ENCODE measurements around the gene TPRG1.

TPRG1 gene, protein sequence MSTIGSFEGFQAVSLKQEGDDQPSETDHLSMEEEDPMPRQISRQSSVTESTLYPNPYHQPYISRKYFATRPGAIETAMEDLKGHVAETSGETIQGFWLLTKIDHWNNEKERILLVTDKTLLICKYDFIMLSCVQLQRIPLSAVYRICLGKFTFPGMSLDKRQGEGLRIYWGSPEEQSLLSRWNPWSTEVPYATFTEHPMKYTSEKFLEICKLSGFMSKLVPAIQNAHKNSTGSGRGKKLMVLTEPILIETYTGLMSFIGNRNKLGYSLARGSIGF

DNA sequence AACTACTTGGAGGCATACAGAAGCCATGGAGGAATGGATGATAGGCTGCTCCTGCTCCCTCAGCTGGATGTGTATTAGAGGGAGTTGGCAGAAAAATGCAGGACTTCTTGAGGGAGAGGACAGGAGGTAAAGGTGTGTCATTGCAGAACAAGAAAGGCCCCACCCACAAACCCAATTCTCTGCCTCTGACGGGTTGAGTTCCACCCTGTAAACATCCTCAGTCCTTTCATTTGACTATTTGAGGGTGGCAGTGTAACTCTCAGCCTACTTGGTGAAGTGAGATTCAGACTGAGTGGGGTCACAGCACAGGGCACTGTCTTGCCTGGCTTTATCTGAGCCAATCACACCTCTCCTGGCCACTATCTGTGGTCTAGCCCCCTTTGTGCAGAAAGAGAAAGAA lies at the start of gene TPRG1:
Gene TPRG1, plus strand, starts transcription at position 265 of the 400 bp plus-strand sequence. CDS start 35,414 bp downstream, outside the sequence.
- DNase-seq (ENCODE audit: low spot score) = no peak

DNA sequence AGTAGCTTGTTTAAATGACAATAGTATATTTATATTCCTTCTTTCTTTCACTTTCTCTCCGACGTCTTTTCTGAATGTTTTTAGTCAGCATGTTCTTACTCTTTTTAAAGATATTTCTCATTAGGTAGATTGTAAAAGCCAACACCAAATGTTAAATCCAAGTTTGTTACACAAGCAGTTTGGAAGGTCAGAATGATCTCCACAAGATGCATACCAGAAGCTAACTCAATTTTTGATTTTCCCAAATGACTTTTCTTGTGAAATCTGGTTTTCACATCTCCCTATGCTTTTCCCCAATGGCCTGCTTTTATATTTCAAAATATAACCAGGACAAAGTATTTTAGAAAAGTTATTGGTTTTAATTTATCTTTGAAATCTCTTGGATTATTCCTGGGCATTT lies 49.7 kb upstream of the TPRG1 start:
- DNase-seq (ENCODE audit: low spot score) = no peak

DNA sequence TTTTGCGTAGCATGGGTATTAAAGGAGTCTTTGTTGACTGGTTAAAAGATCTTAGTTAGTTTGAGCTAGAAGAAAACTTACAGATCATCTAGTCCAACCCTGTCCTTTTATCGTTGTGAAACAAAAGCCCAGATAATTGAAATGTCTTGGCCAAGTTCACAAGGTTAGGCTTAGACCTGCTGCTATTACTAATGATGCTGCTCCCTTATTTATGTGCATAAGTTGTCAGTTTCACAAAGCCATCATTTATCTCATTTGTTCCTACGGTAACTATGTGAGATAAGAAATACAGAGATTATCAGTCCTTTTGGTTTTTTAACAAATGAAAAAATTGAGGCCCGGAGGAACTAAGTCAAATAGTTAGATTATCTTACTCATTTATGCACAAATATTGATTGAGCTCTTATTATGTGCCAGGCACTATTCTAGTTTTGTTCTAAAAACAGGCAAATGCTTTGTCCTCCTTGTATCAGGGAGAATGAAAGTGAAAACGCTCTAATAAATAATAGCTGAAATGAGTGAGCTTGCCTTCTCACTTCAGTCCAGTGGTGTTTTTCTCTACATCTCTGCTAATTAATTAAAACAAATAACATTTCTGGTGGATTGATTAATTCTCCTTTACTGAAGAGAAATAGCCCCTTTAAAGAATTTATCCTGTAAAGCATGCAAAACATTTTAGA lies 49.1 kb upstream of the TPRG1 start:
- no peak for DNase-seq (ENCODE audit: low spot score)

DNA sequence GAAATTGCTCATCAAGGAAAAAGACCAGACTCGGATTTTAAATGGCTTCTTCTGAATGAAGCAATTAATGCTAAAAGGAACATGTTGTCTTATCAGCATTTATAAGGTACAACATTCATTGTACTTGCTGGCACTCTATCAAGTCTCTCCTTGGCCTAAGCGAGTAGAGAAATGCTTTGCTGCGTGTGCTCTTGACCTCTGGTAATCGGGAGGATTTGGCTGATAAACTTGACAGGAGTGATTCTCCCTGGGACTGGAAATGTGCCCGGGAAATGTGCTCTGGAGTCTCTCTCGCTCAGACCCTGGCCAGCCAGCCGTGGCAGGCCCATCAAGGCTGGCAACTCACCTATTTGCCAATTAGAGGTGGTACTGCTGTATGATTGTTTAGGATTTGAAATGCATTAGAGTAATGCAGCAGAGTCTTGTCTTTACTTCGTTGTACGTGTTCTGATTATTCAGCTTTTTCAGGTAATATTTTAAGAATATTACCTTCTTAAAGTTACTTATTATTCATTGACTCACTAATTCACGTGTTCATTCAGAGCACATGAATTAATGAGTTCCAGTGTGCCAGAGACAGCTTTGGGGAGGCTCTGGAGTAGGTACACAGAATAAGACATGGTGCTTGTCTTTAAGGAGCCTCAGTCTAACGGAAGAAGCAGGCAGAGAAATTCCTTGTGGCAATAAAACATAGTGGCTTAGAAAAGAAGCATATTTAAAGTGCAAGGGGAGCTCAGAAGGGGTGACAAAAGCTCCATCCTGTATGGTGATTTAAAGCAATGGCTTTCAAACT lies 48.0 kb upstream of the TPRG1 start:
- DNase-seq (ENCODE audit: low spot score) = peak; percentile 11

DNA sequence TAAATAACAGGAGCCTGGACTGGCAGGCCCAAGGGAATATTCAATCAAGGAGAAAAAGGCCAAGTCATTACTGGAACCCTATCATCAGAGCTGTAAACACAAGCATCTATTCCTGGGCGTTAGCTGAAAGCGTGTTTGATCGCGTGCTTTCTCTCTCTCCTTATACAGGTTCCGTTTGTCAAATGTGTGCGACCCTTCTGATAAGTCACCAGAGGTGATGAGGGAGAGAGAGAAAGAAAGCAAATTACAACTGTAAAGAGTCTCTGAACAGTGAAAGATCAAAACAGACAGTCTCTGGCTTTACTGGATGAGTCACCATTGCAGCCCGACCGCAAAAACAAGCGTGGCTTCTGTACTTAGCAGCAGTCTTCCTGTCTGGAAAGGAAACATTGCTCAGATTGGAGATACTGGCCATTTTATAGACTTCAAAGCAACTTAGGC lies 39.5 kb upstream of the TPRG1 start:
- DNase-seq (ENCODE audit: low spot score) = no peak

DNA sequence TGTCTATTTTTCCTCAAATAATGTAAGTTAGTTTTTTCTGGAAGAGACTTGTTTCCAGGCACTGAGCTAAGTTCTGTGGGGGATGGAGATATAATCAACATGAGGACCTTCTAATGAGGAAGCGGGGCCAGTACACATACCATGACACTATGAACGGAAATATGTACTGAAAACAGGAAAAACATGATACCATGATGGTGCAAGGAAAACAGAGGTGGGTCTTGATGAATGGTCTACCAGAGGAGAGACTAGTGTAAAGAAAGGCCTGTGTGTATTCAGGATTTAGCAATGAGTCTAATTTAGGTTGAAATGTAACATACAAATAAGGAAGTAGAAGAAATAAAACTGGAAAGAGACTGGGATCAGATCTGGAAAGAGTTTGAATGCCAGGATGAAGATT lies 38.9 kb upstream of the TPRG1 start:
- DNase-seq (ENCODE audit: low spot score) = no peak

DNA sequence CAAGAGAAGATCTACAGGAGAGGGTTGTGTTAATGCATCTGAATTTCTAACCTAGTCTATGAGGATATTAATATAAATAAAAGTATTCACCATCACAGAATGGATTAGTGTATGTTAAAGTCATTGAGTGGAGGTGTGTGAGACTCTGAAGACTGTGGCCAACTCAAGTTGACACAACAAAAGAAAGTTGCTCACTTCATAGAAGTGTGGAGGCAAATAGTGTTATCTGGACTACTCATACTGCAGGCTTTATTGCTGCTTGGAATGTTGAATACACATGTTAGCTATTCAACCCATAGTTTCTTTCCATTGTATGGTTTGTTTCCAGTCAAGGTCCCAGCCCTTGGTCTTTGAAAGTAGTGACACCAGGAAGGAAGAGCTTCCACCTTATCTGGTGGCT lies 38.0 kb upstream of the TPRG1 start:
- DNase-seq (ENCODE audit: low spot score) = no peak

DNA sequence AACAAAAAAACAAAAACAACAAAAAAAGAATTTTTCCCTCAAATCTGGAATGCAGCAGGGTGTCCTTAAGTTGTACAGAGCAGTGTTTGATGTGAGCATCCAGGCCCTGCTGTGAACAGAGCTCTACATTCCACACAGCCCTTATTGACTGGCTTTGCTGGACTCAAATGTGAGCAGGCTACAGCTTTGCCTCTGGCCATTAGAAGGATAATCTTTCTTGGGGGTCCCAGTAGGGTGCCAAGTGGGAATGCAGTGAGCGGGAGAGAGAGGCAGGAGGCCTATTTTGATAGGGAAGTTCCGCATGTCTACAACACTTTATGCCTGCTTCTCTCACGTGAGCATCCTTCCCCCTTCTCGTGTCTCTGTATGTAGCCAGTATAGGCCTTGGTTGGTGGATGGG lies 34.4 kb upstream of the TPRG1 start:
- DNase-seq (ENCODE audit: low spot score) = no peak

DNA sequence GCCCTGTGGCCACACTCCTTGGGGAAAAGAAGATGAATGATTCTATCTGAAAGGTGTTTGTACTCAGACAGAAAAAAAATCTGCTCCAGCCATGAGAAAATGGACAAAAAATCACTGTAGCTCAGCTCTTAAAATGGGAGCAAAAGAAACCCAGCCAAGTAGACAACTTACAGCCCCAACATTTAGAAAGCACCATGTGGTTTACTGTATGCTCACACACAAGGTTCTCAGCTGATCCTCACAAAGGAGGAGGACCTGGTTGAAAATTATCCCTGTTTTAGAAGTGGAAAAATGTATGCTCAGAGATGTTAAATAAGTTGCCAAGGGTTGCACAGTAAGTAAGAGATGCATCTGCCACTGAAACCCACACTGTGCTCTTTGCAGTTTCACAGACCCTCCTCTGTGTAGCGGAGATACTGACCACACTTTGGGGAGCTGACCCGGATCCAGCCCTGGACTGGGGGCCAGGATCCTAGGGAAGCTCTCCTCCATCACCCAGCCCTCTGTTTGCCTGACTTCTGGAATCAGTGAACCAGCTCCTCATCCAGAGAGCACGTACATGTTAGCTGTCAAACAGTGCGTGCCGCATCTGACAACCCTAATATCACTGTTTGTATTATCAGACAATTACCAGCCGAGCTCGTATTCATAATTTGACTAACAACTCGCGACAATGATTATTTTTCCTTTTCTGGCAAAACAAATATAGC lies 32.7 kb upstream of the TPRG1 start:
- DNase-seq (ENCODE audit: low spot score) = peak; percentile 16

DNA sequence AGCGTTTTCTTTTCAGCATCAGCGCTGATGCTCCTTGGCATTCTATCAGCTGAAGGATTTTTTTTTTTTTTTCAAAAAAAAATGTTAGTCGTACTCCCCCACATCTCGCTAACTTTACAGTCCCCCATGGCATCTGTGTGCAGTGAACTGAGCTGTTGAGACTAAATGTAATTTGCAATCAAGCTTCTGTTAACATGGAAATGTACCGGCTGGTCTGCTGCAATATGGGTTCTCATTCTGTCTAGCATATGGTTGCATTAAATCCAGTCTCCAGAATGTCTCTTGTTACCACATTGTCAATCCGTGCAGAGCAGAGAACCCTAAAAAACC lies 32.2 kb upstream of the TPRG1 start:
- DNase-seq (ENCODE audit: low spot score) = peak; percentile 55

DNA sequence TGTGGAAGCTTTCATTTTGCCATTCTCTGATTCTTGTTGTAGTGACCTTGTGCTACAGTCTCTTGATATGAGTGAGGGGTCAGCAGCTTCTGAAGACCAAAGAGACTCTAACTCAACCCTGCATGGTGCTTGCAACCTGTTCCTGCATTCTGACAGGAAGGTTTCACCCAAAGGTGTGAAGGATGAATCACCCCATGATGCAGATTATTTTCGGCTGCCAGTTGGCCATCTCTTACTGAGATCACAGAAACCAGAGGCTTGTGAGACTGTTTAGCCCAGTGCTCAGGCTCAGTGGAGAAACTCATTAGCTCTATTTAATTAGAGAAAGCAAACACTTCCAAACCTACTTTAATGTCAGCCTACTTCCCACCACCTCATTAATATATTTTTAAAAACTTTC lies 29.2 kb upstream of the TPRG1 start:
- no peak for DNase-seq (ENCODE audit: low spot score)

DNA sequence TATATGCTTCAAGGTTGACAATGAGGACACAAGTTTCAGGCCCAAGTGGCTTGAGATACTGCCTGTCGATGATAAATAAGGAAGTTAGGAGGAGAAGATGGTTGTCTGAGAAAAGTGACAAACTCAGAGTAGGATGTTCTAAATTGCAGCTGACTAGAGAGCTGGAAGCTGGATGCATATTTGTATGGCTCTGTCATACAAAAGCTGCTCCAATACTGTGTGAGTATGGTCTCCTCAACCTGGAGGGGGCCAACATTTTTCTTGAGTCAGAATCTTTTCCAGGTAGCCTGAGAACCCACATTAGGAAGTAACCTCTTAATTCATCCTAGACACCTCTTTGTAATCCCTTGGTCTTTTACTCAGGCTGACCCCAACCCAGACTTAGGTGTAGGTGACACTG lies 28.4 kb upstream of the TPRG1 start:
- DNase-seq (ENCODE audit: low spot score) = no peak

DNA sequence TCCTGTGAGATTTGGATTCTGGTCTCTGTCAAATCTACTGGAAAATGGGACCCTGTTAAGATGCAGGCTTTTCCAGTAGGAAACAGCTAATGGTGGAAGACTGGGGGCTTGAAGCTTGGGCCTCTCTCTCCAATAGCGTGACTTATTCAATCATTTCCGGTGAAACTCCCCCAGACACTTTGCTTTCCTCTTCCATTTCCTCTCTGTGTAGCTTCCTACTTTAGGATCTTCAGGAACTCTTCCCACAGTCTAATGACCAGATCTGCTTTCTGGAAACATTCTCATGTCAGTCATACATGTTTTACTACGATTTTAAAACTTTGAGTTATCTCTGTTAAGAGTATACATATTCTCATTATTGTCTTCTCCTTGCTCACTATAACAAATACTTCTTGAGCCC lies 28.0 kb upstream of the TPRG1 start:
- DNase-seq (ENCODE audit: low spot score) = no peak

DNA sequence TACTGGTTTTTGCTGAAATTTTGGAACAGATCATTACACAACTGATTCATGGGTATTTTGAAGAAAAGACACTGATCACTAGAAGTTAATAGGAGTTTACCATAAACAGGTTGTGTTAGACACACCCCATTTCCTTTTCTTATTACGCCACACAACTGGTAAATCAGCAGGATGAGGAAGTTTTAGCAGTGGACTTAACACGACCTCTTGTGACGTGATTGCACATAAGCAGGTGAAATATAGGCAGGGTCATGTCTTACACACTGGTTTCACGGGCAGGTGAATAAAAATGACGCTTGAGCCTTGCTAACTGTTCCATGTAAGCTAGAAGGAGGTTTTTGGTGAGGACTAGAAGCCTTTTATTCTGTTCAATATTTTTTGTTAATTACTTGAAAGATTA lies 27.1 kb upstream of the TPRG1 start:
- DNase-seq (ENCODE audit: low spot score) = no peak

DNA sequence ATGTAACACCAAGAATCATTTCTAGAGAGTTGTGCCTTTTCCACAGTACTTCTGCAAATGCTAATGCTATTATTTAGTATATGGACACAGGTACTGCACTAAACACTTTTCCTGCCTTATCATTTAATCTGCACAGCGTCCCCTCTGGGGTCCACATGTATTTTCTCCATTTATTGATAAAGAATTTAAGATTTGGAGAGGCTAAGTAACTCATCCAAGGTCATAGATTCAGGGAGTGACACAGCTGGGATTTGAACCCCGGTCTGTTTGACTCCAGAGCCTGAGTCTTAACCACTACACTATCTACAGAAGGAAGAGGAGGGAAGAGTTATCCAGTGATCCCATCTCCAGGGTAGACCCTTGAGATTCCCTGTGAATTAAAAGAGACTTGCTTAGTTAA lies 24.9 kb upstream of the TPRG1 start:
- DNase-seq (ENCODE audit: low spot score) = no peak

DNA sequence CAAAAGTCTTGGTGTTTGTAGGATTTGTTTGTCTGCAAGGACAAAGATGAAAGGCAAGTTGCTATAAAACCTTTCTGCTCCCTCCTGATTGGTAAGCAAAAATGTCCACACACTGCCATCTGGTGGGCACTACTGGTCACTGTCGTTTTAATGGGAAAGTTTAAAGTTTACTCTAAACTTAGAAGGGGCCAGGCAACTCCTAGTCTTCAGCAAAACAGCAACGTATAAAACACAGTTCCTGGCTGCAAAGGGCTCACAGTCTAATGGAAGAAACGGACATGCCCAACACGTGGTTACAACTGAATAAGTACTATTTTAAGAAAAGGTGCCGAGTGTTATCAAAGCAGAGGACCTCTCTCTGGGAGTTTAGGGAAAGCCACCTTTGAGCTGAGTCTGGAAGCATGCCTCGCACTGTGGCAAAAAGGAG lies 23.7 kb upstream of the TPRG1 start:
- peak; percentile 84 for DNase-seq (ENCODE audit: low spot score)

DNA sequence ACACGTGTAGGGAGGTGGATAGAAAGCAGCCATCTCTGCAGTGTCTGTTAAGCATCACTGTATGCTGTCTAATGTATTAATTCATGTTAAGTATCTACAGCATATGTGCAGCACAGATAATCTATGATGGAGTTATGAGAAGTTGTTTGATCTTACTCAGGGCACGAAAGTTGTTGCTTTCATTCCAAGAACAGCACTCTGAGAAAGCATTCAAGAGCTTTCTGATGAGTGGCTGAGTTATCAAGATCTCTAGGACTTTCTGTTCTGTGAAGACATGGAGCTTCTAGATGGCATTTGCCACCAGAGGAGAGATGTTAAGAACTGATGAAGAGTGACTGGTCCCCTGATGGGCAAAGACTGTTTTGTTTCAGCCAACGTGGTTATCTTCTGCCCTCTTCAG lies 22.6 kb upstream of the TPRG1 start:
- no peak for DNase-seq (ENCODE audit: low spot score)

DNA sequence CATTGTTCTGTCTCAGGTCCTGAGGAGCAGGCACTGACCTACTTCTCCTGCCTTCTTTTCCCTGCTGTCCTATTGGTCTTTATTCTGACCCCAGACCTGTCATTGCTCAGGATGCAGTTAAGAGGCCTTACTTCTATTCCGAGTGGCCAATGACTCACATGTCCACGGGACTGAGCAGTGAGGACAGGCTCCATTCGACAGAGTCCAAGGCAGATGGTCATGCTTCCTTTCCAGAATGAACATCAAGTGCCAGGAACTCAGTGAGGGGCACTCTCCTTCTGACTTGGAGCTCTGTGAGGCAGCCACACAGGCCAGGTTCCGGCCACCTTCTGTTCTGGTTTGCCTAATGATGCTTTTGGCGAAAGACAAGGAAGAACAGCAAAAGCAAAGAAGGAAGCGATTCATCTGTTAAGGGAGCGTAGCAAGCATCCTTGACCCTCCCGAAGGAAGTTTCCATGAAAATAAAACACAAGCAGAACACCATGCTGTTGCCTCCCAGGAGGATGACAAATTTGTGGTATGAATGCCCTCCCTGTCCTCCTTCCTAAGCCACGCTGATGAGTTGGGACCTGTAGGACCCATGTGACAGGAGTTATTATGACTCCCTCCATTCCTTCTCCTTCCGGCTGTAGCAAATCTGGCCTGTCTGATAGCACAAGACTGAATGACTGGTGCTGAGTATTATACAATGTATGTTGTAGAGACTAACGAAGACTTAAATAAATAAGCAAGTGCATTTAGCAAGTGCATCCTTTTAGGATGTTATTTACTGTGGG lies 14.4 kb upstream of the TPRG1 start:
- no peak for DNase-seq (ENCODE audit: low spot score)

DNA sequence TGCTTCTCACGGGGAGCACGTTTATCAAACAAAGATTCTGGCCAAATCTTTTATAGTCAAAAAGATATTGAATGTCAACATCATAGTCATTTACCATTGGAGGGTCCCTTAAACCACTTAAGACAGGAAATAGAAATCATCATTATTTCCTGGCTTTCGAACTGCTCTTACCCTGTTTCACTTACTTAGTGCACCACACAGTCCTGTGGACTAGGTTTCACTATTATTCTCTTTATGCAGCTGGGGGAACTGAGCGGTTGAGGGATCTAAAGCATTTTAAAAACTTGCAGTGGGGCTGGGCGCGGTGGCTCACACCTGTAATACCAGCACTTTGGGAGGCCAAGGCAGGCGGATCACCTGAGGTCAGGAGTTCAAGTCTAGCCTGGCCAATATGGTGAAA lies 13.7 kb upstream of the TPRG1 start:
- DNase-seq (ENCODE audit: low spot score) = no peak

DNA sequence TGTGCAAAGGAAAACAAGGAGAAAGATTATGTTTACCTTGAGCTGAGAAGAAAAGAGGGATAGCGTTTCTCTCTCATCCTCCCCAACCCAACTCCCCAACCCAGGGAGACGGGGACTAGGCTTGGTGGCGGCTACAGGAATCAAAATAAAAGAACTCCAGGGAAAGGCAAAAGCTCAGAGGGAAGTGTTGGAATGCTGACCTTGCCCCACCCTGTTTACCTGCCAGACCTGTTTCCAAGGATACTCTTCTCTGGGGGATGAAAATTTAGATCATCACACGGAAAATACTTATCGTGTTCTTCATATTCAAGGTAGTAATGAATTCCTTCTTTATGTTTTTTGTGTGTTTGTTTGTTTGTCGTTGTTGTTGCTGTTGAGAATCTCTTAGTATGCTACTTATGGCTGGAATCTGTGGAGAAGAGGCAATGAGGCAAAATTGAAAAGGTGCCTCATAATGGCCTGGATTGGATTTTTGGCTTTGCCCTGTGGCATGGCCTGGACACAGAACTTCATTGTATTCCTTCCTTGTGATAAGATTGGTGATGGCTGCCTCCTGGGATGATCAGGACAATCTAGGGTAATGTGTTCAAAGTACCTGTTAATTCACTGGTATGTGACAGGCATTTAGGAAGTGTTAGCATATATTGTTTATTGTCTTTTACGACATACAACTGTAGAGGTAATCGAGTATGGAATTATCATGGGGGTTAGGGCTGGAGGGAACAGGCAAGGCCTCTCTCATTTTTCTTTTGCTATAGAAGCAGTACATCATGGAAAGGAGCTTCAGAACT lies 11.1 kb upstream of the TPRG1 start:
- DNase-seq (ENCODE audit: low spot score) = no peak

DNA sequence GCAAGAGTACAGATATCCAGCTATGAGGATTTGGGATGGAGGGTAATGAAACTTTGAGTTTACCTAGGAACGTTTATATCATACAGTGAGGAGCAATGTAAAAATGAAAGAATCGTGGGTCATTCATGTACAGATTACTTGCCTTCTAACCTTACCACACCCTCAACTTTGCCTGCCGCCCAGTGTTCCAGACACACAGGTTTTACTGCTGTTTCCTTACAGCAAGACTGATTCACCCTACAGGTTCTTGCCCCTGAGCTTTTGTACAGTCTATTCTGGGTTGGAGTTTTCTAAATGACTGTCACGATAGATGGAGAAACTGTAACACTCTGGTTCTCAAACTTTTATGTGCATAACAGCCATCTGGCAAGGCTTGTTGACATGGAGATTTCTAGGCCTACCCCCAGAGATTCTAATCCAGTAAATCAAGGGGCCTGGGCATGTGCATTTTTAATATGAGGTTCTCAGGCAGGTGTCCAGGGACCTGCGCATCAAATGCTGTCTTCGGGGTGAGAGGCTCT lies 6.6 kb upstream of the TPRG1 start:
- no peak for DNase-seq (ENCODE audit: low spot score)
